Peyer's patch (tissue), 4 donors: Measurements from ENCODE around the gene DHRS1.

Experiments used
- CTCF ChIP-seq, 6 experiments: fragments of 450-650 bp in 4 of 6; fragments of 200-600 bp in 2 of 6; sonication (generic) in 1 of 6; IDR thresholded peaks; one replicate each; pipeline ENCODE4 v1.5.1; 2017 to 2019; ENCODE audit warnings: antibody characterized with exemption in 6 of 6, mild to moderate bottlenecking in 3 of 6, moderate library complexity in 1 of 6
- POLR2A ChIP-seq, 2 donors: fragments of 450-650 bp; IDR thresholded peaks; one replicate each; pipeline ENCODE4 v1.5.1; 2017; ENCODE audit warnings: antibody characterized with exemption in 2 of 2, mild to moderate bottlenecking in 2 of 2, moderate library complexity in 2 of 2

- TF ChIP-seq POLR2A (IDR thresholded peaks at IDR 0.05) (no peak), CTCF (IDR thresholded peaks at IDR 0.05) (no peak)
Observed at GRCh38 chr14:24255931-24256711, 43.5 kb downstream of the DHRS1 start.
